Mesenchymal stem cell (in vitro differentiated cells and primary cell): ENCODE measurements around the gene TRMT61A.

Source experiments
- DNase-seq: peaks from one replicate; pipeline ENCODE4 v3.0.0-alpha.2; 2013
- H2AFZ ChIP-seq: one replicate; pipeline ENCODE4 v1.6.1; 2013; ENCODE audit warnings: low read depth, mild to moderate bottlenecking, control low read depth, inconsistent platforms, low read length, moderate library complexity
- H2AK5ac ChIP-seq: 2 replicates; pipeline ENCODE4 v1.6.1; 2013; ENCODE audit warnings: low read length, moderate library complexity, mild to moderate bottlenecking, inconsistent platforms; ENCODE audit not compliant: severe bottlenecking
- H2BK120ac ChIP-seq: one replicate; pipeline ENCODE4 v1.6.1; 2013; ENCODE audit warnings: low read depth, mild to moderate bottlenecking, inconsistent platforms, low read length, moderate library complexity
- H2BK12ac ChIP-seq, 2 experiments: one replicate each; pipeline ENCODE4 v1.6.1; 2013; ENCODE audit warnings: inconsistent platforms in 2 of 2, low read length in 2 of 2, mild to moderate bottlenecking in 2 of 2, moderate library complexity in 2 of 2, control low read depth in 1 of 2
- H2BK15ac ChIP-seq: one replicate; pipeline ENCODE4 v1.6.1; 2013; ENCODE audit warnings: mild to moderate bottlenecking, low read depth, inconsistent platforms; ENCODE audit not compliant: poor library complexity, severe bottlenecking
- H2BK5ac ChIP-seq: 2 replicates; pipeline ENCODE4 v1.6.1; 2013; ENCODE audit warnings: low read depth, mild to moderate bottlenecking, low read length, control low read depth, inconsistent platforms; ENCODE audit not compliant: poor library complexity, severe bottlenecking
- H3K14ac ChIP-seq, 2 experiments: one replicate each; pipeline ENCODE4 v1.6.1; 2013; ENCODE audit warnings: inconsistent platforms in 2 of 2, low read length in 2 of 2, control low read depth in 1 of 2, mild to moderate bottlenecking in 1 of 2, moderate library complexity in 1 of 2
- H3K18ac ChIP-seq, 2 experiments: one replicate each; pipeline ENCODE4 v1.6.1; 2013; ENCODE audit warnings: inconsistent platforms in 2 of 2, low read length in 2 of 2, control low read depth in 1 of 2, low read depth in 1 of 2, mild to moderate bottlenecking in 1 of 2
- H3K23ac ChIP-seq, 2 experiments: one replicate each; pipeline ENCODE4 v1.6.1; 2013; ENCODE audit warnings: inconsistent platforms in 2 of 2, low read length in 2 of 2, mild to moderate bottlenecking in 2 of 2, moderate library complexity in 2 of 2, control low read depth in 1 of 2
- H3K27ac ChIP-seq: 2 replicates; pipeline ENCODE4 v1.5.1; 2013; ENCODE audit warnings: mild to moderate bottlenecking, moderate library complexity, low read length, control low read depth, inconsistent platforms; ENCODE audit not compliant: poor library complexity, severe bottlenecking
- H3K27me3 ChIP-seq, 2 experiments: 2 replicates each; pipeline versions ENCODE4 v1.6.1 to v1.7.0; 2013; ENCODE audit warnings: low read length in 2 of 2, mild to moderate bottlenecking in 2 of 2, moderate library complexity in 2 of 2, control low read depth in 1 of 2, inconsistent platforms in 1 of 2; ENCODE audit not compliant: control insufficient read depth in 1 of 2, insufficient read depth in 1 of 2
- H3K36me3 ChIP-seq, 2 experiments: 2 replicates each; pipeline versions ENCODE4 v1.6.1 to v1.7.0; 2013; ENCODE audit warnings: low read length in 2 of 2, control low read depth in 1 of 2, inconsistent platforms in 1 of 2, low read depth in 1 of 2, mild to moderate bottlenecking in 1 of 2; ENCODE audit not compliant: insufficient read depth in 2 of 2, control insufficient read depth in 1 of 2
- H3K4ac ChIP-seq, 2 experiments: one replicate each; pipeline ENCODE4 v1.6.1; 2013; ENCODE audit warnings: inconsistent platforms in 2 of 2, low read length in 2 of 2, mild to moderate bottlenecking in 2 of 2, moderate library complexity in 2 of 2, control low read depth in 1 of 2, low read depth in 1 of 2
- H3K4me1 ChIP-seq: 2 replicates; pipeline ENCODE4 v1.6.1; 2013; ENCODE audit warnings: low read depth, low read length, control low read depth; ENCODE audit not compliant: control insufficient read depth, insufficient read depth
- H3K4me2 ChIP-seq: 2 replicates; pipeline ENCODE4 v1.6.1; 2013; ENCODE audit warnings: low read length, mild to moderate bottlenecking, inconsistent platforms; ENCODE audit not compliant: poor library complexity, severe bottlenecking
- H3K4me3 ChIP-seq, 2 experiments: 2 replicates each; pipeline versions ENCODE4 v1.5.1 to v1.7.0; 2013; ENCODE audit warnings: low read length in 2 of 2, mild to moderate bottlenecking in 2 of 2, control low read depth in 1 of 2, low read depth in 1 of 2; ENCODE audit not compliant: insufficient read depth in 1 of 2
- H3K79me1 ChIP-seq: replicated peaks from 2 replicates; pipeline ENCODE4 v1.6.1; 2013; ENCODE audit warnings: mild to moderate bottlenecking, control low read depth, low read length, inconsistent platforms; ENCODE audit not compliant: poor library complexity, severe bottlenecking
- H3K9ac ChIP-seq: 2 replicates; pipeline ENCODE4 v1.7.0; 2013; ENCODE audit warnings: mild to moderate bottlenecking, low read length, moderate library complexity
- H3K9me3 ChIP-seq: 2 replicates; pipeline ENCODE4 v1.7.0; 2013; ENCODE audit warnings: mild to moderate bottlenecking, low read length; ENCODE audit not compliant: control insufficient read depth
- H4K8ac ChIP-seq: one replicate; pipeline ENCODE4 v1.6.1; 2013; ENCODE audit warnings: inconsistent platforms, mild to moderate bottlenecking, low read length, moderate library complexity
- H4K91ac ChIP-seq: one replicate; pipeline ENCODE4 v1.6.1; 2013; ENCODE audit warnings: mild to moderate bottlenecking, low read length, inconsistent platforms
- WGBS: methylation state at CpG from one replicate; pipeline ENCODE4 v1.1.7; 2013; ENCODE audit warnings: mixed read lengths; 5-methylcytosine and 5-hydroxymethylcytosine counted together

Gene TRMT61A

DNA sequence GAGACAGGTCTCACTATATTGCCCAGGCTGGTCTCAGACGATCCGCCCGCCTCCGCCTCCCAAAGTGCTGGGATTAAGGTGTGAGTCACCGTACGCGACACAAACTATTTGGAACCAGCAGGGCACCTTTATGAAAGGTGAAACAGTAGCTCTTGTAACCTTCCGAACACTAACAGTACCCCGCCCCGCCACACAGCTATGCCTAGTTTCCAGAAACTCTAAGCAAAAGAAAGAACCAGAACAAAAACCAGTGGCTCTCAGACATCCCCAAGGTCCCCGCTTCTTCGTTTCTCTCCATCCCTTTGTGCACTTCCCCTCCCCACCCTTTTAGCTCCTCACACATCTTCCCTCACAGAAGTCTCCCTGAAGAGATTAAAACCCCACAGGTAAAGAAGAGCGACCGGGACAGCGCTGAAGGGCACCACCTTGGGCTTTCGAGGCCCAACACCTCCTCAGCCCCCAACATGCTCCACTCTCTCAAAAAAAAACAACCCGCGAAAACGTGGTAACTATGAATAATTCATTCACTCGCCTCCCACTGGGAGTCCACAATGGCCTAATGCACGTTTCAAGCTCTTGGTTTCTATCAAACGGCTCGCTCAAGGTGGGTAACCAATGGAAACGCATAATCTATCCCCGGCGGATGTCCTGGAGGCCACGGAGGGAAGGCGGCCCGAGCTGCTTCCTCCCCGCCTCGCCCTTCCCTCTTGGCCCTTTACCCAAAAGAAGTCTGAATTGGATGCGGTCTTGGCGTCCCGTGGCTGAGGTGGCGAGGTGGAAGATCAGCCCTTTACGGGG is 32.6 kb downstream of the TRMT61A start:
- WGBS: 3% methylated on average over 34 of the region's 36 CpGs
- Histone ChIP-seq H2BK120ac (no peak overlapping the region), H3K14ac (no peak overlapping the region), H3K27me3 (no peaks in the 10 kb centered on the region), H3K4me1 (peaks cover 15% of the 10 kb centered on the region), H3K27ac (peak overlapping the region; percentile 73), H3K4ac (peak overlapping the region; percentile 76 to 99), H3K9ac (peak overlapping the region; percentile 96), H3K4me2 (peak overlapping the region; percentile 95), H2AK5ac (peak overlapping the region; percentile 78), H3K79me1 (peaks cover 3% of the 10 kb centered on the region), H2AFZ (peak overlapping the region; percentile 93), H4K91ac (peak overlapping the region; percentile 69), H3K4me3 (peak overlapping the region; percentile 98 to 100), H3K23ac (peak overlapping the region in 1 of 2 experiments; percentile 66), H4K8ac (peak overlapping the region; percentile 67), H3K18ac (peak overlapping the region; percentile 73 to 79), H2BK15ac (peak overlapping the region; percentile 16), H2BK5ac (peak overlapping the region; percentile 100), H3K9me3 (no peaks in the 10 kb centered on the region), H2BK12ac (peak overlapping the region in 1 of 2 experiments; percentile 26), H3K36me3 (peaks cover 10 to 33% of the 10 kb centered on the region in 2 experiments)
- DNase-seq: peak; percentile 73

DNA sequence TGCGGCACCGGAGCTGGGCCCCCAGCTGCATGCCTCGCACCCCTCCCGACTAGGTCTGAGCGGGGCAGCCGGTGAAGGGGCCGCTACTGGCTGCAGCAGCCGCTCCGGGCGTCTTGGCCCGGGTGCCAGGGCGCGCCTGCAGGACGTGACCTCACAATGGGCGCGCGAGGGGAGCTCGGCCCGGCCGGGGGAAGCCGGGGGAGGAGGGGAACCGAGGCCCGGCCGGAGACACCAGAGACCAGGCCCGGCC is 33.1 kb downstream of the TRMT61A start:
- peak overlapping the region; percentile 100 for H4K91ac ChIP-seq
- peak overlapping the region; percentile 95 for H3K4me2 ChIP-seq
- peak overlapping the region; percentile 98 to 100 for H3K4me3 ChIP-seq
- DNase-seq: no peak
- peak overlapping the region; percentile 76 to 99 for H3K4ac ChIP-seq
- no peaks in the 10 kb centered on the region for H3K27me3 ChIP-seq
- H2BK15ac ChIP-seq: no peak overlapping the region
- H3K9me3 ChIP-seq: no peaks in the 10 kb centered on the region
- H3K36me3 ChIP-seq: peaks cover 13 to 30% of the 10 kb centered on the region in 2 experiments
- H2BK12ac ChIP-seq: no peak overlapping the region
- H2BK5ac ChIP-seq: peak overlapping the region; percentile 100
- H3K4me1 ChIP-seq: peaks cover 15% of the 10 kb centered on the region
- peak overlapping the region; percentile 73 for H3K27ac ChIP-seq
- H3K14ac ChIP-seq: no peak overlapping the region
- no peak overlapping the region for H2AK5ac ChIP-seq
- H3K23ac ChIP-seq: peak overlapping the region in 1 of 2 experiments; percentile 66
- H3K9ac ChIP-seq: peak overlapping the region; percentile 96
- peak overlapping the region; percentile 100 for H2BK120ac ChIP-seq
- H3K18ac ChIP-seq: peak overlapping the region; percentile 73 to 79
- peaks cover 3% of the 10 kb centered on the region for H3K79me1 ChIP-seq
- 1% methylated on average over 14 of the region's 25 CpGs for WGBS
- H2AFZ ChIP-seq: peak overlapping the region; percentile 93
- H4K8ac ChIP-seq: peak overlapping the region; percentile 74

GRCh38 chr14:103562429-103563225 is 33.6 kb downstream of the TRMT61A start, which contains the start of the genes BAG5 and COA8:
Gene BAG5 (minus strand): TSS chr14:103562657. CDS start chr14:103561164, 1,493 bp downstream.
Gene COA8 (plus strand): TSS chr14:103562960. CDS start chr14:103563002, 42 bp downstream.
- Histone ChIP-seq H3K4me1 (peaks cover 12% of the 10 kb centered on the region), H3K23ac (peak within 1 kb of the TSS in 1 of 2 experiments; percentile 66), H3K18ac (peak within 1 kb of the TSS; percentile 96 to 98), H3K9me3 (no peaks in the 10 kb centered on the region), H2BK5ac (peak within 1 kb of the TSS; percentile 100), H3K14ac (peak within 1 kb of the TSS in 1 of 2 experiments; percentile 51), H3K36me3 (peaks cover 13 to 27% of the 10 kb centered on the region in 2 experiments), H4K8ac (peak within 1 kb of the TSS; percentile 100), H2BK12ac (peak within 1 kb of the TSS in 1 of 2 experiments; percentile 97), H2BK120ac (peak within 1 kb of the TSS; percentile 100), H3K79me1 (peaks cover 3% of the 10 kb centered on the region), H3K4me2 (peak within 1 kb of the TSS; percentile 95), H3K4me3 (peak within 1 kb of the TSS; percentile 98 to 100), H3K27me3 (no peaks in the 10 kb centered on the region), H4K91ac (peak within 1 kb of the TSS; percentile 100), H2AFZ (peak within 1 kb of the TSS; percentile 93), H3K27ac (peak within 1 kb of the TSS; percentile 73), H2AK5ac (peak within 1 kb of the TSS; percentile 78), H3K9ac (peak within 1 kb of the TSS; percentile 96), H3K4ac (peak within 1 kb of the TSS; percentile 99), H2BK15ac (peak within 1 kb of the TSS; percentile 100)
- peak; percentile 85 for DNase-seq
- WGBS: under 1% methylated on average over 79 of the region's 109 CpGs
